ENCODE results near the gene FRMD5. TPM values are rescaled to one million over a fixed set of nuclear protein-coding genes. Genes with fewer than 3 reads are reported as not detected.

FRMD5 gene
- total and polyA plus RNA-seq, 2 experiments from 2014 or later, result 0.51 to 3.8 TPM

- H3K79me2 ChIP-seq, result no peaks in the 10 kb centered on the region
- TF ChIP-seq EZH2 (IDR thresholded peaks at IDR 0.05; ENCODE audit: borderline replicate concordance) (no peak), EZH2phosphoT487 (IDR thresholded peaks at IDR 0.05; ENCODE audit: low read depth, severe bottlenecking, unreplicated experiment) (no peak)
- TF ChIP-seq, protein P1, sequence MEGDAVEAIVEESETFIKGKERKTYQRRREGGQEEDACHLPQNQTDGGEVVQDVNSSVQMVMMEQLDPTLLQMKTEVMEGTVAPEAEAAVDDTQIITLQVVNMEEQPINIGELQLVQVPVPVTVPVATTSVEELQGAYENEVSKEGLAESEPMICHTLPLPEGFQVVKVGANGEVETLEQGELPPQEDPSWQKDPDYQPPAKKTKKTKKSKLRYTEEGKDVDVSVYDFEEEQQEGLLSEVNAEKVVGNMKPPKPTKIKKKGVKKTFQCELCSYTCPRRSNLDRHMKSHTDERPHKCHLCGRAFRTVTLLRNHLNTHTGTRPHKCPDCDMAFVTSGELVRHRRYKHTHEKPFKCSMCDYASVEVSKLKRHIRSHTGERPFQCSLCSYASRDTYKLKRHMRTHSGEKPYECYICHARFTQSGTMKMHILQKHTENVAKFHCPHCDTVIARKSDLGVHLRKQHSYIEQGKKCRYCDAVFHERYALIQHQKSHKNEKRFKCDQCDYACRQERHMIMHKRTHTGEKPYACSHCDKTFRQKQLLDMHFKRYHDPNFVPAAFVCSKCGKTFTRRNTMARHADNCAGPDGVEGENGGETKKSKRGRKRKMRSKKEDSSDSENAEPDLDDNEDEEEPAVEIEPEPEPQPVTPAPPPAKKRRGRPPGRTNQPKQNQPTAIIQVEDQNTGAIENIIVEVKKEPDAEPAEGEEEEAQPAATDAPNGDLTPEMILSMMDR (IDR thresholded peaks at IDR 0.05; ENCODE audit: poor library complexity), result no peak
- no peaks in the 10 kb centered on the region for H3K9me3 ChIP-seq (ENCODE audit: low read depth)
- no peaks in the 10 kb centered on the region for H3K36me3 ChIP-seq (replicated peaks; ENCODE audit: insufficient read depth, low read depth)
- no peak overlapping the region for H3K4me2 ChIP-seq
- WGBS (ENCODE audit: low lambda C conversion rate, missing lambda C conversion rate), result 74% methylated on average over 5 of the region's 5 CpGs
- H3K4me1 ChIP-seq (ENCODE audit: insufficient read depth), result no peaks in the 10 kb centered on the region
- no peak overlapping the region for H2AFZ ChIP-seq
- H3K4me3 ChIP-seq, result no peak overlapping the region
- no peaks in the 10 kb centered on the region for H3K9me2 ChIP-seq (replicated peaks; ENCODE audit: insufficient read depth)
- no peak for DNase-seq (ENCODE audit: low spot score)
- H3K27ac ChIP-seq, result no peak overlapping the region
- H3K27me3 ChIP-seq, result no peaks in the 10 kb centered on the region
- H4K20me1 ChIP-seq (ENCODE audit: insufficient read depth, poor library complexity, severe bottlenecking), result no peaks in the 10 kb centered on the region
Measured at GRCh38 chr15:44163370-44163769, 31.7 kb downstream of the FRMD5 start.

DNA sequence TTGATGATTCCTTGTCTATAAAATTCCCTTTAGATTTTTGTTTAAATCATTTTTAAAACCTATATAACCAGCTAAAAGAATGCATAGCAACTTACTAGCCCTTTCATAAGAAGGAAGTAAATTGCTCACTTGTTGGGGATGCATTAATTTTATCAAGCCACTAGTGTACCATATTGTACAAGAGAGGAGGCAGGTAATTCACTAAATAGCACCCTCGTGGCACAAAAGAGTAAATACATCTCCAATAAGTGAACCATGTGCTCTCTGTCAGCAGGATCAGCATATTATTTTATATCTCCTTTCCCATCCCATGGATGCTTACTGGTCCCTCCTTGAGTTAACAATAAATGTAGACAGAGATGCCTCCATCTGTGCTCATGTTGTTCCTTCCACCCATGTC lies 34.3 kb downstream of the FRMD5 start:
- 84% methylated on average over 1 of the region's 1 CpG for WGBS (ENCODE audit: low lambda C conversion rate, missing lambda C conversion rate)
- no peaks in the 10 kb centered on the region for H3K4me1 ChIP-seq (ENCODE audit: insufficient read depth)
- no peak overlapping the region for H3K4me3 ChIP-seq
- H2AFZ ChIP-seq, result no peak overlapping the region
- no peaks in the 10 kb centered on the region for H3K27me3 ChIP-seq
- H4K20me1 ChIP-seq (ENCODE audit: insufficient read depth, poor library complexity, severe bottlenecking), result no peaks in the 10 kb centered on the region
- H3K79me2 ChIP-seq, result no peaks in the 10 kb centered on the region
- TF ChIP-seq EZH2phosphoT487 (IDR thresholded peaks at IDR 0.05; ENCODE audit: low read depth, severe bottlenecking, unreplicated experiment), result no peak
- no peak for TF ChIP-seq EZH2 (IDR thresholded peaks at IDR 0.05; ENCODE audit: borderline replicate concordance)
- TF ChIP-seq, protein P1 (IDR thresholded peaks at IDR 0.05; ENCODE audit: poor library complexity), result no peak
- no peaks in the 10 kb centered on the region for H3K9me2 ChIP-seq (replicated peaks; ENCODE audit: insufficient read depth)
- H3K4me2 ChIP-seq, result no peak overlapping the region
- H3K27ac ChIP-seq, result no peak overlapping the region
- no peak for DNase-seq (ENCODE audit: low spot score)
- H3K36me3 ChIP-seq (replicated peaks; ENCODE audit: insufficient read depth, low read depth), result no peaks in the 10 kb centered on the region
- H3K9me3 ChIP-seq (ENCODE audit: low read depth), result no peaks in the 10 kb centered on the region

- H3K4me2 ChIP-seq, result no peak overlapping the region
- no peaks in the 10 kb centered on the region for H3K4me1 ChIP-seq (ENCODE audit: insufficient read depth)
Measured at GRCh38 chr15:44159492-44159891, 35.6 kb downstream of the FRMD5 start.

More at GRCh38 chr15:44159492-44159891, 35.6 kb downstream of the FRMD5 start:
- H3K27ac ChIP-seq, result peak overlapping the region; percentile 62
- TF ChIP-seq, protein P1 (IDR thresholded peaks at IDR 0.05; ENCODE audit: poor library complexity), result no peak
- TF ChIP-seq EZH2phosphoT487 (IDR thresholded peaks at IDR 0.05; ENCODE audit: low read depth, severe bottlenecking, unreplicated experiment), result no peak
- no peak for TF ChIP-seq EZH2 (IDR thresholded peaks at IDR 0.05; ENCODE audit: borderline replicate concordance)
- peak; percentile 9 for DNase-seq (ENCODE audit: low spot score)
- H4K20me1 ChIP-seq (ENCODE audit: insufficient read depth, poor library complexity, severe bottlenecking), result no peaks in the 10 kb centered on the region
- no peaks in the 10 kb centered on the region for H3K9me3 ChIP-seq (ENCODE audit: low read depth)
- H3K4me3 ChIP-seq, result no peak overlapping the region
- H3K9me2 ChIP-seq (replicated peaks; ENCODE audit: insufficient read depth), result no peaks in the 10 kb centered on the region
- no peaks in the 10 kb centered on the region for H3K36me3 ChIP-seq (replicated peaks; ENCODE audit: insufficient read depth, low read depth)
- no peaks in the 10 kb centered on the region for H3K79me2 ChIP-seq
- H2AFZ ChIP-seq, result no peak overlapping the region
- no peaks in the 10 kb centered on the region for H3K27me3 ChIP-seq
